HFF-Myc (cell line): ENCODE measurements around the gene DCHS1.

Source experiments
- DNase-seq: peaks from one replicate; pipeline ENCODE4 v3.0.0-alpha.2; 2011; ENCODE audit warnings: low read depth; ENCODE audit errors: extremely low read depth
- H3K4me3 ChIP-seq: replicated peaks from 2 replicates; pipeline ENCODE4 v1.5.1; 2011; ENCODE audit warnings: low read depth, mild to moderate bottlenecking, control low read depth, low read length
- CTCF ChIP-seq: IDR thresholded peaks from 2 replicates; pipeline ENCODE4 v1.5.1; 2012; ENCODE audit warnings: mild to moderate bottlenecking, low read depth, low read length, control low read depth; ENCODE audit errors: missing control alignments

DCHS1 gene

GRCh38 chr11:6607190-6607795 is 48.3 kb downstream of the DCHS1 start:
- TF ChIP-seq CTCF = no peak
- H3K4me3 ChIP-seq = no peak overlapping the region

GRCh38 chr11:6606471-6607189 is 49.0 kb downstream of the DCHS1 start:
- no peak for TF ChIP-seq CTCF
- H3K4me3 ChIP-seq = peak overlapping the region; percentile 92
- peak; percentile 96 for DNase-seq

More at GRCh38 chr11:6607190-6607795, 48.3 kb downstream of the DCHS1 start:
- no peak for DNase-seq

GRCh38 chr11:6604790-6605189 is 50.8 kb downstream of the DCHS1 start:
- no peak for DNase-seq
- TF ChIP-seq CTCF = no peak

GRCh38 chr11:6604081-6604626 is 51.5 kb downstream of the DCHS1 start:
- no peak for TF ChIP-seq CTCF
- peak overlapping the region; percentile 92 for H3K4me3 ChIP-seq
- peak; percentile 52 for DNase-seq

More at GRCh38 chr11:6604790-6605189, 50.8 kb downstream of the DCHS1 start:
- peak overlapping the region; percentile 92 for H3K4me3 ChIP-seq

GRCh38 chr11:6603287-6604080 is 52.1 kb downstream of the DCHS1 start, which contains the start of the genes ILK and RRP8:
ILK (plus strand) TSS chr11:6603774; CDS start chr11:6604272, 498 bp downstream.
RRP8 (minus strand) TSS chr11:6603616; CDS start chr11:6603502, 114 bp downstream.
- peak within 1 kb of the TSS; percentile 92 for H3K4me3 ChIP-seq
- DNase-seq = peak; percentile 61

More at GRCh38 chr11:6603287-6604080, 52.1 kb downstream of the DCHS1 start, which contains the start of the genes ILK and RRP8:
- no peak for TF ChIP-seq CTCF
